Right lobe of liver (tissue), 4 donors: ENCODE results near the gene GRID1.

Experiments used
- CTCF ChIP-seq, 4 donors: fragments of 200-600 bp in 3 of 4; fragments of 450-650 bp in 1 of 4; IDR thresholded peaks; one replicate each; pipeline versions ENCODE4 v1.5.1 to v1.8.0; 2016 to 2022; ENCODE audit warnings: antibody characterized with exemption in 4 of 4, mild to moderate bottlenecking in 2 of 4
- POLR2A ChIP-seq: fragments of 450-650 bp; IDR thresholded peaks from one replicate; pipeline ENCODE4 v1.6.1; 2017; ENCODE audit warnings: antibody characterized with exemption, mild to moderate bottlenecking
- donor health status: DM: no; HTN: no; CAD: no.
- donor health status: DM: no; HTN: no; CAD: no.
- donor health status: DM: no; HTN: yes; CAD: no.

- no peak for TF ChIP-seq CTCF (IDR thresholded peaks at IDR 0.05)
- TF ChIP-seq POLR2A, result no peak
These were observed 762.4 kb downstream of the GRID1 start for GRCh38 chr10:85604136-85604725.
